Esophagus squamous epithelium (tissue), 4 donors: Measurements from ENCODE around the gene PLA2G4F.

ENCODE experiments used
- CTCF ChIP-seq, 6 experiments: fragments of 450-650 bp in 4 of 6; fragments of 200-600 bp in 2 of 6; sonication (generic) in 2 of 6; IDR thresholded peaks; one replicate each; pipeline ENCODE4 v1.5.1; 2016 to 2019; ENCODE audit warnings: antibody characterized with exemption in 6 of 6, mild to moderate bottlenecking in 4 of 6, moderate library complexity in 4 of 6
- POLR2A ChIP-seq, 4 donors: fragments of 450-650 bp; IDR thresholded peaks; one replicate each; pipeline ENCODE4 v1.6.1; 2017; ENCODE audit warnings: antibody characterized with exemption in 4 of 4, mild to moderate bottlenecking in 4 of 4, moderate library complexity in 3 of 4

- TF ChIP-seq CTCF (IDR thresholded peaks at IDR 0.05) (no peak), POLR2A (IDR thresholded peaks at IDR 0.05) (no peak)
These were observed 28.0 kb downstream of the PLA2G4F start for GRCh38 chr15:42128476-42128875.
